H1 (cell line): ENCODE measurements around the gene ABCA1. TPM values are rescaled to one million over a fixed set of nuclear protein-coding genes. Genes with fewer than 3 reads are reported as not detected.

ENCODE experiments used
- CHD2 ChIP-seq: IDR thresholded peaks from 2 replicates; pipeline ENCODE4 v1.6.1; 2012; ENCODE audit warnings: low read length, improper control_type of control experiment
- KDM1A ChIP-seq: fragments of 200-600, 300-600 bp; sonication (generic); IDR thresholded peaks from 2 replicates; pipeline ENCODE4 v1.7.1; 2016; ENCODE audit warnings: mild to moderate bottlenecking, low read length, borderline replicate concordance
- POLR2AphosphoS5 ChIP-seq: IDR thresholded peaks from 2 replicates; pipeline ENCODE4 v1.6.1; 2011; ENCODE audit warnings: low read depth, low read length
- polyA plus RNA-seq, 7 experiments: library from polyadenylated mRNA; depleted of rRNA in 3 of 7; stranded (reverse) in 5 of 7; unstranded in 2 of 7; fragments of >200 nt in 5 of 7; fragments of 200-250 nt in 2 of 7; gene quantifications; 1 replicate in 5 of 7; 2 replicates in 1 of 7; 4 replicates in 1 of 7; pipeline versions ENCODE4 v1.2.1 to v1.2.3, GENCODE V29; 2011 to 2013; ENCODE audit warnings: missing spikeins in 2 of 7, mixed read lengths in 2 of 7
- total RNA-seq: library from RNA; stranded (reverse); fragmentation: NEBNext Ultra II Directional; extraction: Animal tissue kit (Norgen Biotek cat#: 25700); gene quantifications from 2 replicates; pipeline ENCODE4 v1.2.1, GENCODE V29; 2021

The ABCA1 gene
- total and polyA plus RNA-seq, 2 of the 8 experiments (the other 6 are each of a cell fraction or from before 2014, with no cell fraction given): 6.9 to 7.8 TPM

DNA sequence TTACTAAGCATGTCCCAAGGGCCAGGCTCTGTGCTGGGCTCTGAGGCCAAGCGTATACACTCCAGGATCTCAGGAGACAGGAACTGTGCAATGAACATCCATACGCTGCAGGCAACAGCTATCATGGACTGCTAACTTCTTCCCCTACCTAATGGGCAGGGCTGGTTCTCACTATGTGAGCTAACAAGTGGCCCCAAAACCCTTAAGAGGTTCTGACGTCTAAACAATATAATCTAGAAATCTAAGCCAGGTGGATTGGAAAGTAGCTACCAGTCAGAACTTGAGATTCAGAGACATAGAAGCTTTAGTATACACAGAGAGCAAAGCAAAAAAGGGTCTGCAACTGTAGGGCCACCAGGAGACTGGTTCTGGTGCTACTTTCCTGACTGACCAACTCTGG is 27.6 kb downstream of the ABCA1 start (continued):
- TF ChIP-seq KDM1A (no peak), CHD2 (no peak), POLR2AphosphoS5 (no peak)
